HCT116 (cell line): Measurements from ENCODE around the gene ANKRD23. TPM values are rescaled to one million over a fixed set of nuclear protein-coding genes. Genes with fewer than 3 reads are reported as not detected.

Source experiments
- ATAC-seq: fragments of 200-7000 bp; cut with Tn5 transposase; 2 replicates; pipeline ENCODE4 v1.9.1; 2020; ENCODE audit warnings: mild to moderate bottlenecking, moderate library complexity
- BruUV-seq: library from RNA; stranded (reverse); fragments of 400-500 nt; replicated peaks from 2 replicates; lab custom pipeline; 2021; lab: Mats Ljungman, UMichigan
- CTCF ChIA-PET: fragments of 300-600 bp; sonication (Branson Sonifier 250); formaldehyde crosslinking; loops from one replicate; lab custom pipeline; 2021; ENCODE audit warnings: antibody characterized with exemption; lab: Charles Lee
- POLR2A ChIA-PET: fragments of 300-600, 350-600 bp; sonication (Branson Sonifier 250); formaldehyde crosslinking; loops from one replicate; lab custom pipeline; 2021; ENCODE audit warnings: antibody characterized with exemption; lab: Charles Lee
- RAD21 ChIA-PET, 2 experiments: fragments of 300-600 bp; sonication (Branson Sonifier 250); formaldehyde crosslinking; loops; one replicate each; lab custom pipeline; 2023; ENCODE audit warnings: low total read pairs in 2 of 2; ENCODE audit not compliant: uncharacterized antibody in 2 of 2, unreplicated experiment in 2 of 2, low non-redundant PET in 1 of 2; lab: Charles Lee
- DNase-seq: peaks from one replicate; pipeline ENCODE4 v3.0.0-alpha.2; 2010; ENCODE audit warnings: low read depth, low spot score
- H2AFZ ChIP-seq: fragments of 200-600 bp; shearing (Covaris generic), sonication (generic); 2 replicates; pipeline ENCODE4 v1.6.1; 2017; ENCODE audit warnings: low read depth, mixed run types, mixed read lengths, antibody characterized with exemption, low read length; ENCODE audit not compliant: poor library complexity, severe bottlenecking
- H3K27ac ChIP-seq: 2 replicates; pipeline ENCODE4 v1.5.1; 2012; ENCODE audit warnings: low read depth, low read length
- H3K27me3 ChIP-seq: fragments of 200-600 bp; sonication (generic); 2 replicates; pipeline ENCODE4 v1.6.1; 2016; ENCODE audit warnings: mixed run types, low read length, mixed read lengths; ENCODE audit not compliant: insufficient read depth
- H3K36me3 ChIP-seq, 2 experiments: fragments of 200-500 bp in 1 of 2; fragments of 200-600 bp in 1 of 2; sonication (Bioruptor generic) in 1 of 2; sonication (generic) in 1 of 2; 2 replicates each; pipeline versions ENCODE4 v1.5.1 to v1.6.1; 2014 to 2016; ENCODE audit warnings: low read length in 2 of 2, inconsistent platforms in 1 of 2, mixed read lengths in 1 of 2, mixed run types in 1 of 2; ENCODE audit not compliant: insufficient read depth in 2 of 2, control insufficient read depth in 1 of 2
- H3K4me1 ChIP-seq, 2 experiments: fragments of 200-600 bp in 1 of 2; sonication (generic) in 1 of 2; 2 replicates each; pipeline versions ENCODE4 v1.5.1 to v1.6.1; 2012 to 2017; ENCODE audit warnings: low read length in 2 of 2, inconsistent platforms in 1 of 2, mild to moderate bottlenecking in 1 of 2, mixed read lengths in 1 of 2, mixed run types in 1 of 2, moderate library complexity in 1 of 2; ENCODE audit not compliant: insufficient read depth in 2 of 2, control insufficient read depth in 1 of 2
- H3K4me2 ChIP-seq: fragments of 200-600 bp; sonication (generic); 2 replicates; pipeline ENCODE4 v1.6.1; 2017; ENCODE audit warnings: mixed run types, low read length, mixed read lengths
- H3K4me3 ChIP-seq, 2 experiments: fragments of 200-600 bp in 1 of 2; sonication (generic) in 1 of 2; replicated peaks in 1 of 2; 2 replicates each; pipeline ENCODE4 v1.5.1; 2011 to 2016; ENCODE audit warnings: low read length in 2 of 2, control low read depth in 1 of 2, low read depth in 1 of 2, mild to moderate bottlenecking in 1 of 2, mixed read lengths in 1 of 2, mixed run types in 1 of 2
- H3K79me2 ChIP-seq: fragments of 200-600 bp; sonication (generic); 2 replicates; pipeline ENCODE4 v1.6.1; 2017; ENCODE audit warnings: mild to moderate bottlenecking, mixed run types, low read length, moderate library complexity, mixed read lengths; ENCODE audit not compliant: insufficient read depth
- H3K9ac ChIP-seq: fragments of 200-600 bp; sonication (generic); 2 replicates; pipeline ENCODE4 v1.6.1; 2016; ENCODE audit warnings: low read length, mixed read lengths
- H3K9me2 ChIP-seq: fragments of 200-600 bp; sonication (generic), shearing (Covaris generic); 2 replicates; pipeline ENCODE4 v1.6.1; 2017; ENCODE audit warnings: mixed run types, mild to moderate bottlenecking, moderate library complexity; ENCODE audit not compliant: insufficient read depth
- H3K9me3 ChIP-seq, 2 experiments: fragments of 200-500 bp in 1 of 2; fragments of 200-600 bp in 1 of 2; sonication (Bioruptor generic) in 1 of 2; sonication (generic) in 1 of 2; 2 replicates each; pipeline ENCODE4 v1.6.1; 2014 to 2017; ENCODE audit warnings: low read length in 2 of 2, mixed read lengths in 2 of 2, inconsistent platforms in 1 of 2, low read depth in 1 of 2, mild to moderate bottlenecking in 1 of 2, mixed run types in 1 of 2, moderate library complexity in 1 of 2; ENCODE audit not compliant: control insufficient read depth in 1 of 2, insufficient read depth in 1 of 2
- H4K20me1 ChIP-seq: fragments of 200-600 bp; sonication (generic), shearing (Covaris generic); 2 replicates; pipeline ENCODE4 v1.6.1; 2017; ENCODE audit warnings: mixed run types, mild to moderate bottlenecking, moderate library complexity; ENCODE audit not compliant: insufficient read depth
- CEBPB ChIP-seq: IDR thresholded peaks from 2 replicates; pipeline ENCODE4 v1.6.1; 2012; ENCODE audit warnings: low read depth
- ELF1 ChIP-seq: IDR thresholded peaks from 2 replicates; pipeline ENCODE4 v1.6.1; 2012; ENCODE audit warnings: low read depth, borderline replicate concordance
- EZH2 ChIP-seq: fragments of 200-600 bp; sonication (generic); IDR thresholded peaks from 2 replicates; pipeline ENCODE4 v1.6.1; 2017; ENCODE audit warnings: antibody characterized with exemption, mixed run types
- POLR2A ChIP-seq: IDR thresholded peaks from 2 replicates; pipeline ENCODE4 v1.7.0; 2011; ENCODE audit warnings: borderline replicate concordance; ENCODE audit not compliant: insufficient read depth, insufficient read length; ENCODE audit errors: extremely low read depth
- SP1 ChIP-seq: IDR thresholded peaks from 2 replicates; pipeline ENCODE4 v1.6.1; 2012; ENCODE audit warnings: low read depth
- TCF7L2 ChIP-seq: IDR thresholded peaks from 2 replicates; pipeline ENCODE4 v1.7.0; 2011; ENCODE audit warnings: borderline replicate concordance, inconsistent platforms; ENCODE audit not compliant: insufficient read depth, insufficient read length; ENCODE audit errors: extremely low read depth
- YY1 ChIP-seq: IDR thresholded peaks from 2 replicates; pipeline ENCODE4 v1.6.1; 2011; ENCODE audit warnings: low read length, low read depth, moderate library complexity, mild to moderate bottlenecking; ENCODE audit not compliant: insufficient replicate concordance; ENCODE audit errors: extremely low read depth
- intact Hi-C: fragments of 100-400 bp; cut with micrococcal nuclease; formaldehyde crosslinking; loops from 2 replicates; pipeline ENCODE4 v1.10.0; 2022
- total RNA-seq: library from RNA; stranded (reverse); gene quantifications from one replicate; pipeline ENCODE4 v1.2.1, GENCODE V29; 2021; ENCODE audit not compliant: unreplicated experiment
- TF ChIP-seq, protein P1 (sequence below): IDR thresholded peaks from 2 replicates; pipeline ENCODE4 v1.6.1; 2011; ENCODE audit warnings: mild to moderate bottlenecking, low read length, moderate library complexity; ENCODE audit not compliant: insufficient replicate concordance; ENCODE audit errors: extremely low read depth
- TF ChIP-seq, protein P2 (sequence below): IDR thresholded peaks from 2 replicates; pipeline ENCODE4 v1.6.1; 2012; ENCODE audit warnings: low read depth

ANKRD23 gene
- total RNA-seq, 1 experiment from 2014 or later = 1.4 TPM

DNA sequence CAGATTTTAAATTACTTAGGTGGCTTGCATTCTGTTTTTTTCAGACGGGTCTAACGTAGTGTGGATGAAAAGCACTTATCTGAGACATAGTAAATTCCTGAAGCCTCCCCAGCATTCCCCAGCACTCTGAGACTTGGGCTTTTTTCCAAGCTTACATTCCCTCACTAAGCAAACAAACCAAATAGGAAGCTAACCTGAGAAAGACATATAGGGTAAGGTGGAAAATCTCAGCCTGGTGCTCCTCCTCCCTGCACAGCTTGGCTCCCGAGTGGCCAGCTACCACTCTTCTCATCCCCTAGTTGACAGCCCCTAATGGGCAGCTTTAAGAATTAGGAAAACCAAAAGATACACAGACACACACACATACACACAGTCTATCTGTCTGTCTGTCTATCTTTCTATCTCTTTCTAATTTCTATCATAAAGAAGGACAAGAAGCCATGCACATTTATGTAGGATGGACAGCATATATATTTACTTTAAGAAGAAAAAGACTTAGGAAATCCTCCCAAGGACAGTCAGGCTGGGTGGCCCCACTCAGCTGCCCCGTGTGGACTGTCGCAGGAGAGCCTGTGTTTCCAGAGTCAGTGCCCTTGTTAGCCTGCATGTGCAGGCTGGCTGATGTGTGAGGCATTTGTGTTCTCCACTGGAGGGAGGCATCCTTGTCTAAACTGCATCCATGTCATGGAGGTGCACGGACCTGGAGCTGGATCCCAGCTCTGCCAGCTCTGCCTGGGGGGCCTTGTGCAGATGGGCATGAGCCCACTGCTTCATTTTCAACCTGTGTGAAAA lies 19.5 kb downstream of the ANKRD23 start:
- TF ChIP-seq, protein P1, sequence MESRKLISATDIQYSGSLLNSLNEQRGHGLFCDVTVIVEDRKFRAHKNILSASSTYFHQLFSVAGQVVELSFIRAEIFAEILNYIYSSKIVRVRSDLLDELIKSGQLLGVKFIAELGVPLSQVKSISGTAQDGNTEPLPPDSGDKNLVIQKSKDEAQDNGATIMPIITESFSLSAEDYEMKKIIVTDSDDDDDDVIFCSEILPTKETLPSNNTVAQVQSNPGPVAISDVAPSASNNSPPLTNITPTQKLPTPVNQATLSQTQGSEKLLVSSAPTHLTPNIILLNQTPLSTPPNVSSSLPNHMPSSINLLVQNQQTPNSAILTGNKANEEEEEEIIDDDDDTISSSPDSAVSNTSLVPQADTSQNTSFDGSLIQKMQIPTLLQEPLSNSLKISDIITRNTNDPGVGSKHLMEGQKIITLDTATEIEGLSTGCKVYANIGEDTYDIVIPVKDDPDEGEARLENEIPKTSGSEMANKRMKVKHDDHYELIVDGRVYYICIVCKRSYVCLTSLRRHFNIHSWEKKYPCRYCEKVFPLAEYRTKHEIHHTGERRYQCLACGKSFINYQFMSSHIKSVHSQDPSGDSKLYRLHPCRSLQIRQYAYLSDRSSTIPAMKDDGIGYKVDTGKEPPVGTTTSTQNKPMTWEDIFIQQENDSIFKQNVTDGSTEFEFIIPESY = no peak
- no peak for TF ChIP-seq EZH2
- no peak for TF ChIP-seq SP1
- TF ChIP-seq, protein P2, sequence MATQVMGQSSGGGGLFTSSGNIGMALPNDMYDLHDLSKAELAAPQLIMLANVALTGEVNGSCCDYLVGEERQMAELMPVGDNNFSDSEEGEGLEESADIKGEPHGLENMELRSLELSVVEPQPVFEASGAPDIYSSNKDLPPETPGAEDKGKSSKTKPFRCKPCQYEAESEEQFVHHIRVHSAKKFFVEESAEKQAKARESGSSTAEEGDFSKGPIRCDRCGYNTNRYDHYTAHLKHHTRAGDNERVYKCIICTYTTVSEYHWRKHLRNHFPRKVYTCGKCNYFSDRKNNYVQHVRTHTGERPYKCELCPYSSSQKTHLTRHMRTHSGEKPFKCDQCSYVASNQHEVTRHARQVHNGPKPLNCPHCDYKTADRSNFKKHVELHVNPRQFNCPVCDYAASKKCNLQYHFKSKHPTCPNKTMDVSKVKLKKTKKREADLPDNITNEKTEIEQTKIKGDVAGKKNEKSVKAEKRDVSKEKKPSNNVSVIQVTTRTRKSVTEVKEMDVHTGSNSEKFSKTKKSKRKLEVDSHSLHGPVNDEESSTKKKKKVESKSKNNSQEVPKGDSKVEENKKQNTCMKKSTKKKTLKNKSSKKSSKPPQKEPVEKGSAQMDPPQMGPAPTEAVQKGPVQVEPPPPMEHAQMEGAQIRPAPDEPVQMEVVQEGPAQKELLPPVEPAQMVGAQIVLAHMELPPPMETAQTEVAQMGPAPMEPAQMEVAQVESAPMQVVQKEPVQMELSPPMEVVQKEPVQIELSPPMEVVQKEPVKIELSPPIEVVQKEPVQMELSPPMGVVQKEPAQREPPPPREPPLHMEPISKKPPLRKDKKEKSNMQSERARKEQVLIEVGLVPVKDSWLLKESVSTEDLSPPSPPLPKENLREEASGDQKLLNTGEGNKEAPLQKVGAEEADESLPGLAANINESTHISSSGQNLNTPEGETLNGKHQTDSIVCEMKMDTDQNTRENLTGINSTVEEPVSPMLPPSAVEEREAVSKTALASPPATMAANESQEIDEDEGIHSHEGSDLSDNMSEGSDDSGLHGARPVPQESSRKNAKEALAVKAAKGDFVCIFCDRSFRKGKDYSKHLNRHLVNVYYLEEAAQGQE = no peak
- TF ChIP-seq YY1 = no peak
- TF ChIP-seq ELF1 = no peak
- TF ChIP-seq TCF7L2 = no peak
- no peak for TF ChIP-seq CEBPB
- TF ChIP-seq POLR2A = no peak
- H3K9me2 ChIP-seq = no peaks in the 10 kb centered on the region
- intact Hi-C loops = no loop called here
- ChIA-PET RAD21 (no interaction called here), CTCF (no interaction called here), POLR2A (no interaction called here)
- H3K36me3 ChIP-seq = peaks cover 13 to 18% of the 10 kb centered on the region in 2 experiments; a peak in 3 of 4 replicates
- H4K20me1 ChIP-seq = no peaks in the 10 kb centered on the region
- 0 out of 2 replicates have a peak, but pooled peaks have one; percentile 46 for ATAC-seq
- no peaks in the 10 kb centered on the region for H3K27me3 ChIP-seq
- BruUV-seq = no TSS peak
- H3K9ac ChIP-seq = no peak overlapping the region
- H3K27ac ChIP-seq = no peak overlapping the region
- H2AFZ ChIP-seq = no peak overlapping the region
- no peak overlapping the region for H3K4me2 ChIP-seq
- no peak overlapping the region for H3K4me3 ChIP-seq
- no peaks in the 10 kb centered on the region for H3K4me1 ChIP-seq
- no peaks in the 10 kb centered on the region for H3K9me3 ChIP-seq
- peaks cover 47% of the 10 kb centered on the region for H3K79me2 ChIP-seq
- DNase-seq = no peak
